Progenitor cell of endocrine pancreas (in vitro differentiated cells): ENCODE data around the gene GNB5. TPM values are rescaled to one million over a fixed set of nuclear protein-coding genes. Genes with fewer than 3 reads are reported as not detected.

ENCODE experiments used
- DNase-seq: peaks from one replicate; pipeline ENCODE4 v3.0.0; 2021; ENCODE audit warnings: low spot score; ENCODE audit not compliant: unreplicated experiment
- H3K27ac Mint-ChIP-seq: 2 replicates; pipeline ENCODE4 v1.8.0; 2021; ENCODE audit warnings: mild to moderate bottlenecking, moderate library complexity, mixed read lengths
- H3K27me3 Mint-ChIP-seq: 2 replicates; pipeline ENCODE4 v1.8.0; 2021; ENCODE audit warnings: mixed read lengths
- H3K36me3 Mint-ChIP-seq: 2 replicates; pipeline ENCODE4 v1.8.0; 2022; ENCODE audit warnings: mixed read lengths; ENCODE audit not compliant: insufficient read depth
- H3K4me1 Mint-ChIP-seq: 2 replicates; pipeline ENCODE4 v1.8.0; 2021; ENCODE audit warnings: low read depth, mixed read lengths
- H3K4me3 Mint-ChIP-seq: 2 replicates; pipeline ENCODE4 v1.8.0; 2021; ENCODE audit warnings: low read depth, mild to moderate bottlenecking, moderate library complexity, mixed read lengths
- H3K9me3 Mint-ChIP-seq: 2 replicates; pipeline ENCODE4 v1.8.0; 2021; ENCODE audit warnings: low read depth, mixed read lengths
- total RNA-seq: library from RNA; stranded (reverse); gene quantifications from 2 replicates; pipeline ENCODE4 v1.2.1, GENCODE V29; 2021
- TF ChIP-seq, protein P1 (sequence below): fragments of 200-600 bp; sonication (generic); IDR thresholded peaks from one replicate; pipeline ENCODE4 v1.5.0; 2021; ENCODE audit warnings: antibody characterized with exemption, mild to moderate bottlenecking; ENCODE audit not compliant: unreplicated experiment

Gene GNB5
- total RNA-seq, 1 donor from 2014 or later, result 56.0 TPM

DNA sequence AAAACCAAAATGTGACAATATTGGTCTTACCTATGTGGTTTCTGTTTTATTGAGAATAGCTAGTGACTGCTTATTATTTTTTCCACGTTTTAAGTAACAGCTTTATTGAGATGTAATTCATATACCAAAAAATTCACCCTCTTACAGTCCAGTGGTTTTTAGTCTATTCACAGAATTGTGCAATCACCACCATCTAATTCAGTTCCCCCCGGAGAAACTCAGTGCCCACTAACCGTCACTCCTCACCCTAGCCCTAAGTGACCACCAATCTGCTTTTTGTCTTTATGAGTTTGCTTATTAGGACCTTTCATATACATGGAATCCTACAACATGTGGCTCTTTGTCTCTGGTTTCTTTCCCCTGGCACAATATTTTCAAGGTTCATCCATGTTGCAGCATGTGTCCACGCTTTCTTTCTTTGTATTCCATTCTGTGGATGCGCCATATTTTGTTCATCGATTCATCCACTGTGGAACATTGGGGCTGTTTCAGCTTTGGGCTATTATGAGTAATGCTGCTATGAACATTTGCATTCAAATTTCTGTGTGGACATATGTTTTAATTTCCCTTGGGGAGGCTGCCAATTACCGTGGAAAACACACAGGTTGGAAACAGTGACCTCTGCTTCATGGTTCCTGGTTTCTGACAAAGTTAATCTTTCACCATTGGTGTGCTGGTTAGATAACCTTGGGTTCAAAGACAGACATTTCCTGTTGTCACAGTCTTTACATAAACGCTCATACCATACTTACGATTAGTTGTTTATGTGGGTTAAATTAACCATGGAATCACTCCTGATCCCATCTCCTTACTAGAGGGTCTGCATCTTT is 75.4 kb downstream of the GNB5 start:
- Mint-ChIP-seq H3K4me3 (no peak overlapping the region), H3K4me1 (peaks cover 19% of the 10 kb centered on the region), H3K27me3 (no peaks in the 10 kb centered on the region), H3K9me3 (no peaks in the 10 kb centered on the region), H3K36me3 (no peaks in the 10 kb centered on the region), H3K27ac (peak overlapping the region; percentile 18)
- DNase-seq, result no peak
- TF ChIP-seq, protein P1, sequence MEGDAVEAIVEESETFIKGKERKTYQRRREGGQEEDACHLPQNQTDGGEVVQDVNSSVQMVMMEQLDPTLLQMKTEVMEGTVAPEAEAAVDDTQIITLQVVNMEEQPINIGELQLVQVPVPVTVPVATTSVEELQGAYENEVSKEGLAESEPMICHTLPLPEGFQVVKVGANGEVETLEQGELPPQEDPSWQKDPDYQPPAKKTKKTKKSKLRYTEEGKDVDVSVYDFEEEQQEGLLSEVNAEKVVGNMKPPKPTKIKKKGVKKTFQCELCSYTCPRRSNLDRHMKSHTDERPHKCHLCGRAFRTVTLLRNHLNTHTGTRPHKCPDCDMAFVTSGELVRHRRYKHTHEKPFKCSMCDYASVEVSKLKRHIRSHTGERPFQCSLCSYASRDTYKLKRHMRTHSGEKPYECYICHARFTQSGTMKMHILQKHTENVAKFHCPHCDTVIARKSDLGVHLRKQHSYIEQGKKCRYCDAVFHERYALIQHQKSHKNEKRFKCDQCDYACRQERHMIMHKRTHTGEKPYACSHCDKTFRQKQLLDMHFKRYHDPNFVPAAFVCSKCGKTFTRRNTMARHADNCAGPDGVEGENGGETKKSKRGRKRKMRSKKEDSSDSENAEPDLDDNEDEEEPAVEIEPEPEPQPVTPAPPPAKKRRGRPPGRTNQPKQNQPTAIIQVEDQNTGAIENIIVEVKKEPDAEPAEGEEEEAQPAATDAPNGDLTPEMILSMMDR, result no peak

DNA sequence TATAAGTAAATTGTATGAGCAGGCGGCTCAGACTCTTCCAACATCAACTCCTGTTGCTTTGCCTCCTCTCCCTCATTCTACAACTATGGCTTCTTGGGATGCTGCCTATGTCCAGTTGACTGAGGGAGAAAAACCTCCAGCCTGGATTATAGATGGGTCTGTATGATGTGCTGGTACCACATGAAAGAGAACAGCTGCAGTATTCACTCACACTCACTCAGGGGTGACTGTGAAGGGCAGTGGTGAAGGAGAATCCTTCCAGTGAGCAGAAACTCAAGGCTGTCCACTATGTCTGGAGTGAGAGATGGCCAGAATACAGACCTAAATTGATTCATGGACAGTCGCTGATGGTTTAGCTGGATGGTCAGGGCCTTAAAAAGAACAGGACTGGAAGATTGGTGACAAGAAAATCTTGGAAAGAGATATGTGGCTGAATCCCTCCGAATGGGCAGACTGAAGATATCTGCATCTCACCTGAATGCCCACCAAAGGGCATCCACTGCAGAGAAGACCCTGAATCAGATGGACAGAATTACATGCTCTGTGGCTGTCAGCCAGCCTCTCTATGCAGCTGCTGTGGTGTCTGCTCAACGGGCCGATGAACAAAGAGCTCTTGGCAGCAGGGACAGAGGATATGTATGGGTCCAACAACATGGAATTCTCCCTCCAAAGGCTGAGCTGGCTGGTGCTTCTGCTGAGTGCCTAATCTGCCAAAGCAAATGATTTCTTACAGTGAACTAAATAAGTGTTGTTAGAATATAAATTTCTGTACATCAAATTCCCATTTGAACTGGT is 76.7 kb downstream of the GNB5 start:
- H3K4me1 Mint-ChIP-seq, result peaks cover 25% of the 10 kb centered on the region
- H3K36me3 Mint-ChIP-seq, result no peaks in the 10 kb centered on the region
- H3K4me3 Mint-ChIP-seq, result no peak overlapping the region
- H3K27me3 Mint-ChIP-seq, result peaks cover 2% of the 10 kb centered on the region
- no peaks in the 10 kb centered on the region for H3K9me3 Mint-ChIP-seq
- TF ChIP-seq, protein P1, result no peak
- DNase-seq, result no peak
- H3K27ac Mint-ChIP-seq, result no peak overlapping the region

DNA sequence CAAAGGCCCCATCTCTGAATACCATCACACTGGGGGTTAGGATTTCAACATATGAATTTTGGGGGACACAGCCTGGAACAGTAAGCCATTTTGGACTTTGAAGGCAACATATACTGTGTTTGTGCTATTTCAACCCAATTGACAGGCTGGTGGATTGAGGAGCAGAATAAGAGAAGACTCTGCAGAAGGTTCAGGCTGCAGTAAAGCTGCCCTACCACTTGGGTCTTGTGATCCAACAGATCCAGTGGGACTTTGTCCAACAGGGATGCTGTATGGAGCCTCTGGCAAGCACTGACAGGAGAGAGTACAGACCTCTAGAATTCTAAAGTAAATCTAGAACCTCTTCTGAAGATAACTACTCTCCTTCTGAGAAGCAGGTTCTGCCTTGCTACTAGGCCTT is 77.5 kb downstream of the GNB5 start:
- H3K36me3 Mint-ChIP-seq, result no peaks in the 10 kb centered on the region
- no peaks in the 10 kb centered on the region for H3K9me3 Mint-ChIP-seq
- no peak overlapping the region for H3K4me3 Mint-ChIP-seq
- TF ChIP-seq, protein P1, result no peak
- no peak for DNase-seq
- H3K27me3 Mint-ChIP-seq, result peaks cover 2% of the 10 kb centered on the region
- no peak overlapping the region for H3K27ac Mint-ChIP-seq
- peaks cover 27% of the 10 kb centered on the region for H3K4me1 Mint-ChIP-seq

DNA sequence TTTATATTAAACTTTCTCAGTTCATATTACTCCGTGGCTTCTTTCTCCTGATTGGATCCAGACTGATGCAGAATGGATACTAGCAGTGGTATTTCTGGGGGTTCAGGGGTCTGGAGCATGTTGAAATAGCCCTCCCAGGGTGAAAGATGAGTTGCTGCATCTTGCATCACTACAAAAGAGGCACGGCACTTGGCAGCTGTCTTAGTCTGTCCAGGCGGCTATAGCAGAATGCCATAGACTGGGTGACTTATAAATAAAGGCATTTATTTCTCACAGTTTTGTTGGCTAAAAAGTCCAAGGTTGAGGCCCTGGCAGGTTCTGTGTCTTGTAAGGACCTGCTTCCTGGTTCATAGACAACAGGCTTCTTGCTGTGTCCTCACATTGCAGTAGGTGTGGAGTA is 78.0 kb downstream of the GNB5 start:
- no peak for DNase-seq
- no peak overlapping the region for H3K4me3 Mint-ChIP-seq
- no peaks in the 10 kb centered on the region for H3K36me3 Mint-ChIP-seq
- H3K27ac Mint-ChIP-seq, result no peak overlapping the region
- TF ChIP-seq, protein P1, result no peak
- H3K4me1 Mint-ChIP-seq, result peaks cover 27% of the 10 kb centered on the region
- H3K9me3 Mint-ChIP-seq, result no peaks in the 10 kb centered on the region
- peaks cover 2% of the 10 kb centered on the region for H3K27me3 Mint-ChIP-seq

DNA sequence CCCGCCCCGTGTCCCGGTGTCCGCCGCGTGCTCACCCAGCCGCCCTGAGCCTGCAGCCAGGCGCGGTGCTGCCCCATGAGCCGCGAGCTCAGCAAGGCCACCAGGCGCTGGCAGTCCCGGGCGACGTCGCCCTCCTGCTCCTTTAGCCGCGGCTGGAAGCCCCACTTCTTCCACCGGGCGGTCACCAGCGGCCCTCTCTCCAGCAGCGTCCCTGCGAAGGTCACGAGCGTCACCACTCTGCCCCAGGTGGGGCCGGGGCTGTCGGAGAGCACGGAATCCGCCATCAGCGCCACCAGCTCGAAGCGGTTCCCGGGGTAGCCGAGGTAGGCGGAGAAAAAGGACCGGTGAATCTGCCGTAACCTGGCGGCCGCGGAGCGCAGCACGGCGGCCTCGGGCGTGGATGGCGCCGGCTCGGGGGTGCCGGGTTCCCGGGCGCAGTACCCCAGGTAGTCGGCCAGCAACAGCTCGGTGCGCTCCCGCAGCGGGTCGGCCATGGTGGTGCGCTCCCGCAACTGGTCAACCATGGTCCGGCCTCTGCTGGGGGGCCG is 78.9 kb downstream of the GNB5 start:
- Mint-ChIP-seq H3K27me3 (peaks cover 2% of the 10 kb centered on the region), H3K4me3 (no peak overlapping the region), H3K4me1 (peaks cover 22% of the 10 kb centered on the region), H3K36me3 (no peaks in the 10 kb centered on the region), H3K9me3 (no peaks in the 10 kb centered on the region), H3K27ac (no peak overlapping the region)
- no peak for DNase-seq
- TF ChIP-seq, protein P1, result no peak
